GM19099 (cell line): ENCODE results near the gene SREBF2.
A peak's percentile ranks its signal among the peaks of the same experiment; 100 is the strongest.

Experiments
- POLR2A ChIP-seq: IDR thresholded peaks from 3 replicates; pipeline ENCODE4 v1.6.1; 2011; ENCODE audit warnings: low read depth; ENCODE audit not compliant: insufficient read length; ENCODE audit errors: extremely low read depth

The SREBF2 gene

DNA sequence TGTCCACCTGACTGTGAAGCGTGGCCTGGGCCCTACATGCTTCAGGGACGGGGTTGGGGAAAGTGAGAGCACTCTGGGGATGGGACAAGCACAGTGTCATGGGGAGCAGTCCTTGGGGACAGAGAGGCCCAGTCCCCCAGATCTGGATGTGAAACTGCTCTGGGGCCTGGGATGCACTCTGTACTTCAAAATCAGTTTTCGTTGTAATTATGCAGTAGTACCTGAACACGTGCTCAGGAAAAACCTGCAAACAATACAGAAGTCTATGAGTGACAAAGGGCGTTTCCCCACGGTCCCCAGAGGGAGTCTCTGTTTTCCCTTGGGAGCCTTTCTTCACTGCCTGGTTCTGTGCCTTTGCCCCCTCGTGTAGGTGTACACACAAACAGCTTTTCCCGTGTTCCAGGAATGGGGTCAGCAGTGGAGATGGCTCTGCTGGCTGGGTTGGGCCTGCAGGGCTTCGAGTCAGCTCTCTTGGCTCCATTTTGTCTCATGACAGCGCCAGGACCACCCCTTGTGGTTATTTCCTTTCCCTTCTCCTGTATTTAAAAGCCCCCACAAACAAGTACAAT, 98.9 kb downstream of the SREBF2 start:
- TF ChIP-seq POLR2A: peak; percentile 46

- TF ChIP-seq POLR2A: no peak
Measured at GRCh38 chr22:41932353-41932752, 99.4 kb downstream of the SREBF2 start.

DNA sequence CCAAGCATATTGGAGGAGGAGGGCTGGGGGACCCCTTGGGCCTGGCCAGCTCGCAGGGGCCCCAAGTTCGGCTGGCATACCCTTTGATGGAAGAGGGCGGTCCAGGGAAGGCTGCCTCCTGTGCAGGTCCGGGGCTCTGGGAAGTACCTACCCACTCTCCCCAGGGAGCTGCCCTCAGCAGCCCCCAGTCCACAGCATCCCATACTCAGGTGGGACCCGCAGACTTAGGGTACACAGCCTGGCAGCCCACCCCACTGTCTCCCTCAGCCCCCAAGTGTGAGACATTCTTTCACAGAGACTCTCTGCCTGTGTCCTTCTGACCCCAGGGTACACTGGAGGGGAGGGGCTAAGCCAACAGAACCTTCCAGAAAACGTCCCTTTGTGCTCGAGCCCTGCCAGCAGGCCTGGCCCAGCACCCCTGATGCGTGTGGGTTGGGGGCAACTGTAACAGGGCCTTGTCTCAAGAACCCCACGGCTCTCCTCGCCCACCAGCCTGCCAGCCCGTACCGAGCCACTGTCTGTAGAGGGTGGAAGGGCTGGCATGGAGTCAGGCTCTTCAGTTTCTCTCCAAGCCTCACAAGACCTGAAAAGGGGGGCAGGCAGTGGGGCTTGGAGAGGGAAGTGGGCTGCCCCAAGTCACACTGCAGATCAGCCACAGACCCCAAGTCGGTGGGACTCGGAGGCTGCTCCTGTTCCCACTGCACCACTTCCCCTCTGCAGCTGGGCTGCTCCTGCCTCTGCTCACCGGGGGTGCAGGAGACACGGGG, 100.7 kb downstream of the SREBF2 start:
- TF ChIP-seq POLR2A: peak; percentile 16

DNA sequence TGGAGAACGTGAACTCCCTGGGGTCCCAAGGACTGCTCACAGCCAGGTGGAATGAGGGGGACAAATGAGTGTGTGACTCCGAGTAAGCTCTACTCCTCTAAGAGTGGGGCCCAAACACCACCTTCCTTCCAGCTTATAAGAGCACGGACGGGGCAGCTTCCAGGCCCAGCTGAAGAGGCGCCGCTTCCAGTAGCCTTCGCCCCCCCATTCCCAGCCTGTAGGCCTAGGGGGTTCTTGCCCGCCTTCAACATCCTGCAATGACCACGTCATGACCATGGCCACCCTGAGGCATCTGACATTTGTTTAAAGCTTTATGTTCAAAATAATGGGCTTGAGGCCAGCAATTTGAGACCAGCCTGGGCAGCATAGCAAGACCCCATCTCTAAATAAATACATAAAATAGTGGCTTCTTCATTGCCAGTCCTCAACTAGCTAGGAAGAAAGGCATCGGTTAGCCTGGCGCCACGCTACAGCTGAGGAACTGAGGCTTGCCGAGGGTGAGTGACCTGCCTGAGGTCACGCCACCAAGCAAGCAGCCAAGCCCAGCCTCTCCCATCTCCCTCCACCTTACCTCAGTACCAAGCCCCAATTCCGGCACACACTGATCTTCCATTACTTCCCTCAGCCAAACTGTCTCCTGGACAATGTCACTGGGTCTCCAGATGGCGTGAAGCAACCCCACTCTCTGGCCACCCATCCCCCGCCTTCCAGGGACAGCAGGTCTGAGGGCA, 101.5 kb downstream of the SREBF2 start:
- peak; percentile 15 for TF ChIP-seq POLR2A

DNA sequence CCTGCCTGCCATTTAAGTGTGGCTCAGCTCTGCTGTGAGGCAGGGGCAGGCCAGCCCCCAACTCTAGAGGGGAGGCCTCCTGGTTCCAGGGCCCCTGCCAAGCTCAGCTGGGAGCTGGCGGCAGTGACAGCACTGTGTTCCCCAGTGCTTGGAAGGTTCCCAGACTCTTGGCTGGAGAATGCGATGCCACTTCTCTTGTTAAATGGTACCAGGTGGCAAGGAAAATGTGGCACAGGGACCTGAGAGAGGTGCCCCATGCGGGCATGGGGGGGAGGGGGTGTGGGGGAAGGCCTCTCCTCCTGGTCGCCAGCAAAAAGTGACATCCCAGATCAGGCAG, 102.1 kb downstream of the SREBF2 start:
- TF ChIP-seq POLR2A: no peak

DNA sequence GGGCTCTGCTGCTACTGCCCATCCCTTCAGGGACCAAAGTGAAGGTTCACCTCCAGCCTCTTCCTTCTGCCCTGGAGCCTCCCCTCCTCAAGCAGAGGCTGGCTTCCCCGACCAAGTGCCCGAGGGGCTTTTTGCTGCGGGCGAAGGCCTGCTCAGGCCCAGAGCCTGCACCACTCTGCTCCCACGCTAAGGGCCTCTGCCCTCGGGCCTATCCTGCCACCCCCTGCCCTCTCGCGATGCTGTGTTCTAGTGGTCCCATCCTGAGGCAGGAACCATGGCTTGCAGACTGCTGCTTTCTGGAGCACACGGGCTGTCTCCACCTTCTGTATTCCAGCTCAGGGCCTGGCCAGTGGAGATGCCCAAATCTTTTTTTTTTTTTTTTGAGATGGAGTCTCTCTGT, 102.6 kb downstream of the SREBF2 start:
- TF ChIP-seq POLR2A: peak; percentile 26

DNA sequence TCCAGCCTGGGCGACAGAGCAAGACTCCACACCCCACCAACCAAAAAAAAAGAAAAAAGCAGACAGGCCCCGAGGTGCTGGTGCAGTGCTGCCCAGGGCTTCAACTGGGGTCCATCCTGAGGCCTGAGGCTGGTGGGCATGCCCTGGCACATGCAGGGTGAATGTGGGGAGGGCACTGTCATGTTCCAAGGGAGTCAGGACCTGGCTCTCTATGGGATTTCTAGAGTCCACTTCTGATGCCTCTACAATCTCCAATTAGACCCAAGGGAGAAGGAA, 103.9 kb downstream of the SREBF2 start:
- no peak for TF ChIP-seq POLR2A

- TF ChIP-seq POLR2A: peak; percentile 78
Measured at GRCh38 chr22:41939981-41940831, 107.3 kb downstream of the SREBF2 start.

GRCh38 chr22:41940832-41941765, 108.2 kb downstream of the SREBF2 start:
- TF ChIP-seq POLR2A: peak; percentile 17

DNA sequence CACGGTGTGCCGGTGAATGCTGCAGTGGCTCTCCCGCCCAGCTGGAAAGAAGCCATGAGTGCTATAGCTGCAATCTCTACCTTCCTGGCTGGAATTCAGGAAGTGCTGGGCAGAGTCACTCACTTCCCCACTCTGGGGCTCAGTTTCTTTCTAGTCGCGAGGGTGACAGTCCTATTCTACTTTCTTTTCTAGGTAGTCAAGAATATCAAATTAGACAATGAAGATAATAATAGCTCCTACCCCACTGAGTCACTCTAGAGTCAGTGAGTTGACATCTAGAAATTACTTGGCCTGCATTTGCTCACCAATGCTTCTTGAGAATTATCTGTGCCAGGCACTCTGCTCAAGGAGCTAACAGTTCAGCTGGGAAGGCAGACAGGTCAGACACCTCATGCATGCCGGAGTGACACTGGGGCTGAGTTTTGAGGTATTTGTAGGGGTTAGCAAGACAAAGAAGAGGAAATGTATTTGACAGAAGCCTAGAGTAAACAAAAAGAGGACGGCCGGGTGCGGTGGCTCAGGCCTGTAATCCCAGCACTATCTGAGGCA, 110.8 kb downstream of the SREBF2 start:
- no peak for TF ChIP-seq POLR2A

DNA sequence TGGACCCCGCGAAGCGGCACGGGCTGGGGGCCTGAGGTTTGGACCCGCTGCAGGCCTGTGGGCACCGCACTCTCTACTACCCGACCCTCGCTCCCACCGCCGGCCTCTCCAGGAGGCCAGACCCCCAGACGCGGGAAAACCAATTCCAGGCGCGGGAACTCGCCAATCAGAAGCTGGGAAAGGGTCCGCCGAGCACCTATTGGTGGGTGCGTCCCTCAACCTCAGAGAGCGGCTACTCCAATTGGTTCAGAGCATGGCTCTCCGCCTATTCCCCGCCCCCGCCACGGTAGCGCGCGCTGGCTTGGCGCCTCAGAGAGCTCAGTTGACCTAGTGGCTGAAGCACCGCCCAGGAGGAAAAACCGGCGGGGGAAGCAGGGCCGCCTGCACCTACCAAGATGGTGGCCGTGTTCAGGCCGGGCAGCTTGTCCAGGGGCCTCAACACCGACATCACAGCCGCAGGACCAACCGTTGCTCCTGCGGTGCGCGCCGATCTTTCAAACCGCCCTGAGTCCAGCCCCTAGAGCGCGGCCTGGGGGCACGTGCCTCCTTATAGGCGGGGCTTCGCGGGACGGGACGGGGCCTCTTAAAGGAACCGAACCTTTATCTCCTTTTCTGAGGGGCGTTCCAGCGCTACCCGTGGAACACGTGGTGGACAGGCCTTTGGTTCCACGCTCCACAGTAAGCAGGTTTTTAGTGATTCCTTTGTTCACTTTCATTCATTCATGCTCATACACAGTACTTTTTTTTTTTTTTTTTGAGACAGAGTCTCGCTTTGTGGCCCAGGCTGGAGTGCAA, 113.9 kb downstream of the SREBF2 start, which contains the start of gene CENPM:
TSS of gene CENPM (minus strand) at position 524 of the 795 bp plus-strand sequence. CDS start at position 448, 76 bp downstream.
- peak; percentile 61 for TF ChIP-seq POLR2A

DNA sequence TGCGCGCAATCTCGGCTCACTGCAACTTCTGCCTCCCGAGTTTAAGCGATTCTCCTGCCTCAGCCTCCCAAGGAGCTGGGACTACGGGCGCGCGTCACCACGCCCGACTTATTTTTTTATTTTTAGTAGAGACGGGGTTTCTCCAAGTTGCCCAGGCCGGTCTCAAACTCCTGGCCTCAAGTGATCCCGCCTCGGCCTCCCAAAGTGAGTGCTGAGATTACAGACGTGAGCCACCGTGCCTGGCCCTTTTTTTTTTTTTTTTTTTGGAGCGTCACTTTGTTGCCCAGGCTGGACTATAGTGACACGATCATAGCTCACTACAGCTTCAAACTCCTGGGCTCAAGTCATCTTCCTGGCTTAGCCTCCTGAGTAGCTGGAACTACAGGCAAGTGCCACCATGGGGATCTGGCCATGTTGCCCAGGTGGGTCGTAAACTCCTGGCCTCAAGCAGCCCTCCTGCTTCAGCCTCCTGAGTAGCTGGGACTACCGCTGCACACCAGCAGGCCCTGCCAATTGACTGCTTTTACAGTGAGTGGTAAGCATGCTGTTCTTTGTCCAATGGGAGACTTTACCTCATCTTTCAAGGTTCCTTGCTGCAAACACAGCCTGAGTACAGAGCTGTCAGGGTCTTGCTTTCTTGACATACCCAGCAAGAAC, 114.6 kb downstream of the SREBF2 start:
- no peak for TF ChIP-seq POLR2A

DNA sequence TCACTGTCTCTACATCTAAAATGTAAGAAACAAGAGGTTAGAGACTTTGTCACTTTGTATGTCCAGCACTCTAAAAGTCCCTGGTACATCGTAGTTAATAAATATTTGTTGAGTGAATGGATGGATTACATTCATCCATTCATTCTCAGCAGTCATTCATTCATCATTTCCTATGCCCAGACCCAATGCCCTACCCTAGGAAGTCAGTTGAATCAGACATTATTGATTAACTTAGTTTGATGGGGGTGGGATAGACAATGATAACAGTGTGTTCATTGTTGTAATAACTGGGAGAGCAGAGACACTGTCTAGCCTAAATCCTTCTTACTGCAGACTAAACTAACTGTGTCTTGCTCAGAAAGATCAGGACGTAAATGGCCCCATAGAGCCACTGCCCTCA, 115.2 kb downstream of the SREBF2 start:
- TF ChIP-seq POLR2A: no peak
